Endothelial cell of umbilical vein (primary cell): ENCODE data around the gene UBASH3B.

Source experiments
- POLR2A ChIP-seq: IDR thresholded peaks from 2 replicates; pipeline ENCODE4 v1.6.1; 2012; ENCODE audit warnings: low read depth, mild to moderate bottlenecking, control low read depth, low read length
- TF ChIP-seq, protein P1 (sequence below), 2 donors: IDR thresholded peaks; 1 replicate in 1 of 2; 2 replicates in 1 of 2; pipeline ENCODE4 v1.5.1; 2011; ENCODE audit warnings: low read length in 2 of 2, mild to moderate bottlenecking in 2 of 2, moderate library complexity in 2 of 2, control low read depth in 1 of 2, inconsistent platforms in 1 of 2, low read depth in 1 of 2; ENCODE audit not compliant: insufficient read depth in 1 of 2; ENCODE audit errors: extremely low read depth in 1 of 2

GRCh38 chr11:122816761-122817520 is 161.4 kb downstream of the UBASH3B start:
- TF ChIP-seq, protein P1, sequence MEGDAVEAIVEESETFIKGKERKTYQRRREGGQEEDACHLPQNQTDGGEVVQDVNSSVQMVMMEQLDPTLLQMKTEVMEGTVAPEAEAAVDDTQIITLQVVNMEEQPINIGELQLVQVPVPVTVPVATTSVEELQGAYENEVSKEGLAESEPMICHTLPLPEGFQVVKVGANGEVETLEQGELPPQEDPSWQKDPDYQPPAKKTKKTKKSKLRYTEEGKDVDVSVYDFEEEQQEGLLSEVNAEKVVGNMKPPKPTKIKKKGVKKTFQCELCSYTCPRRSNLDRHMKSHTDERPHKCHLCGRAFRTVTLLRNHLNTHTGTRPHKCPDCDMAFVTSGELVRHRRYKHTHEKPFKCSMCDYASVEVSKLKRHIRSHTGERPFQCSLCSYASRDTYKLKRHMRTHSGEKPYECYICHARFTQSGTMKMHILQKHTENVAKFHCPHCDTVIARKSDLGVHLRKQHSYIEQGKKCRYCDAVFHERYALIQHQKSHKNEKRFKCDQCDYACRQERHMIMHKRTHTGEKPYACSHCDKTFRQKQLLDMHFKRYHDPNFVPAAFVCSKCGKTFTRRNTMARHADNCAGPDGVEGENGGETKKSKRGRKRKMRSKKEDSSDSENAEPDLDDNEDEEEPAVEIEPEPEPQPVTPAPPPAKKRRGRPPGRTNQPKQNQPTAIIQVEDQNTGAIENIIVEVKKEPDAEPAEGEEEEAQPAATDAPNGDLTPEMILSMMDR (IDR thresholded peaks at IDR 0.05; ENCODE audit: extremely low read depth in 1 of 2, insufficient read depth in 1 of 2, low read depth in 1 of 2, low read length in 2 of 2): no peak
- no peak for TF ChIP-seq POLR2A
